Sigmoid colon (tissue), 7 donors: ENCODE data around the gene ANKMY1. TPM values are rescaled to one million over a fixed set of nuclear protein-coding genes. Genes with fewer than 3 reads are reported as not detected.

Source experiments
- DNase-seq: peaks from one replicate; pipeline ENCODE4 v3.0.0-alpha.2; 2019
- H3K27ac ChIP-seq, 4 donors: fragments of 200-600 bp; sonication (generic); one replicate each; pipeline ENCODE4 v1.5.1; 2016 to 2019; ENCODE audit warnings: mild to moderate bottlenecking in 1 of 4
- H3K27me3 ChIP-seq, 3 donors: fragments of 200-600 bp; sonication (generic); one replicate each; pipeline ENCODE4 v1.5.1; 2019; ENCODE audit warnings: mild to moderate bottlenecking in 1 of 3
- H3K36me3 ChIP-seq, 4 donors: fragments of 200-600 bp; sonication (generic); one replicate each; pipeline ENCODE4 v1.5.1; 2016 to 2019
- H3K4me1 ChIP-seq, 4 donors: fragments of 200-600 bp; sonication (generic); one replicate each; pipeline ENCODE4 v1.5.1; 2017 to 2019
- H3K4me3 ChIP-seq, 4 donors: fragments of 200-600 bp; sonication (generic); one replicate each; pipeline ENCODE4 v1.5.1; 2017 to 2019; ENCODE audit warnings: mild to moderate bottlenecking in 2 of 4, moderate library complexity in 1 of 4
- H3K9me3 ChIP-seq, 4 donors: fragments of 200-600 bp in 3 of 4; sonication (generic) in 3 of 4; one replicate each; pipeline versions ENCODE4 v1.5.1 to v1.6.1; 2013 to 2019
- CTCF ChIP-seq, 4 experiments: fragments of 450-650 bp in 3 of 4; fragments of 200-600 bp in 1 of 4; IDR thresholded peaks; one replicate each; pipeline ENCODE4 v1.5.1; 2016 to 2019; ENCODE audit warnings: antibody characterized with exemption in 4 of 4, mild to moderate bottlenecking in 3 of 4, moderate library complexity in 2 of 4
- EP300 ChIP-seq, 4 donors: sonication (generic); formaldehyde crosslinking; IDR thresholded peaks; one replicate each; pipeline ENCODE4 v1.6.1; 2017; ENCODE audit warnings: antibody characterized with exemption in 4 of 4
- POLR2A ChIP-seq, 2 donors: fragments of 450-650 bp; IDR thresholded peaks; one replicate each; pipeline ENCODE4 v1.6.1; 2016; ENCODE audit warnings: antibody characterized with exemption in 2 of 2, mild to moderate bottlenecking in 2 of 2, moderate library complexity in 2 of 2
- POLR2AphosphoS5 ChIP-seq, 4 donors: sonication (generic); formaldehyde crosslinking; IDR thresholded peaks; one replicate each; pipeline ENCODE4 v1.6.1; 2017; ENCODE audit warnings: antibody characterized with exemption in 4 of 4
- WGBS, 2 donors: extraction: QIAGEN DNeasy Blood & Tissue Kit; methylation state at CpG; one replicate each; pipeline ENCODE4 v1.1.7; 2013; 5-methylcytosine and 5-hydroxymethylcytosine counted together
- intact Hi-C: fragments of 100-400 bp; cut with DNase I; formaldehyde crosslinking; loops from one replicate; pipeline ENCODE4 v1.15.1; 2023
- polyA plus RNA-seq, 3 donors: library from polyadenylated mRNA; stranded (reverse); fragments of 200-250 nt; gene quantifications; one replicate each; pipeline ENCODE4 v1.2.3, GENCODE V29; 2013
- total RNA-seq, 4 donors: library from RNA; depleted of rRNA; stranded (reverse); fragments of >200 nt; gene quantifications; one replicate each; pipeline ENCODE4 v1.1.0, GENCODE V29; 2016
- donor health status: healthy with polysubstance abuse.
- donor health status: Bipolar disorder and iron deficiency.
- donor health status: healthy.

ANKMY1 gene
- total and polyA plus RNA-seq, 7 donors: 3.6 to 14.0 (median 8.9) TPM

GRCh38 chr2:240591784-240592183 lies 34.0 kb upstream of the ANKMY1 start:
- intact Hi-C loops: no loop called here
- Histone ChIP-seq H3K9me3 (no peaks in the 10 kb centered on the region), H3K27ac (no peak overlapping the region), H3K36me3 (peaks cover 0 to 41% (median 19%) of the 10 kb centered on the region in 4 donors), H3K27me3 (no peaks in the 10 kb centered on the region), H3K4me3 (no peak overlapping the region), H3K4me1 (peaks cover 0 to 40% (median 35%) of the 10 kb centered on the region in 4 donors)
- 96% methylated on average over 13 of the region's 13 CpGs for WGBS, 2 donors
- TF ChIP-seq POLR2AphosphoS5 (IDR thresholded peaks at IDR 0.05) (no peak), POLR2A (IDR thresholded peaks at IDR 0.05) (no peak), CTCF (IDR thresholded peaks at IDR 0.05) (no peak), EP300 (IDR thresholded peaks at IDR 0.05) (no peak)
- DNase-seq: peak; percentile 52

- Histone ChIP-seq H3K4me3 (no peak overlapping the region), H3K27me3 (no peaks in the 10 kb centered on the region), H3K27ac (no peak overlapping the region), H3K36me3 (peaks cover 0 to 41% (median 19%) of the 10 kb centered on the region in 4 donors), H3K4me1 (peaks cover 0 to 35% (median 29%) of the 10 kb centered on the region in 4 donors), H3K9me3 (no peaks in the 10 kb centered on the region)
- intact Hi-C loops: no loop called here
- WGBS, 2 donors: 92 to 94% methylated on average over 6 of the region's 6 CpGs
- peak; percentile 37 for DNase-seq
- no peak for TF ChIP-seq EP300 (IDR thresholded peaks at IDR 0.05)
- TF ChIP-seq POLR2AphosphoS5 (IDR thresholded peaks at IDR 0.05): no peak
- TF ChIP-seq POLR2A (IDR thresholded peaks at IDR 0.05): no peak
- no peak for TF ChIP-seq CTCF (IDR thresholded peaks at IDR 0.05)
Measured at GRCh38 chr2:240591226-240591625, 33.4 kb upstream of the ANKMY1 start.

GRCh38 chr2:240590681-240591111 lies 32.9 kb upstream of the ANKMY1 start:
- Histone ChIP-seq H3K4me3 (no peak overlapping the region), H3K27ac (no peak overlapping the region), H3K36me3 (peaks cover 0 to 41% (median 19%) of the 10 kb centered on the region in 4 donors), H3K27me3 (no peaks in the 10 kb centered on the region), H3K4me1 (peaks cover 0 to 32% (median 25%) of the 10 kb centered on the region in 4 donors), H3K9me3 (no peaks in the 10 kb centered on the region)
- DNase-seq: peak; percentile 54
- 97% methylated on average over 21 of the region's 21 CpGs for WGBS, 2 donors
- TF ChIP-seq POLR2A (IDR thresholded peaks at IDR 0.05) (no peak), EP300 (IDR thresholded peaks at IDR 0.05) (no peak), CTCF (IDR thresholded peaks at IDR 0.05) (no peak), POLR2AphosphoS5 (IDR thresholded peaks at IDR 0.05) (no peak)
- intact Hi-C loops: no loop called here

- H3K4me1 ChIP-seq: peaks cover 0 to 32% (median 26%) of the 10 kb centered on the region in 4 donors
- no peak overlapping the region for H3K27ac ChIP-seq
- no peaks in the 10 kb centered on the region for H3K9me3 ChIP-seq
- H3K36me3 ChIP-seq: peaks cover 0 to 41% (median 17%) of the 10 kb centered on the region in 4 donors
- DNase-seq: peak; percentile 38
- no peak overlapping the region for H3K4me3 ChIP-seq
- H3K27me3 ChIP-seq: no peaks in the 10 kb centered on the region
- 88 to 95% methylated on average over 16 of the region's 16 CpGs for WGBS, 2 donors
- TF ChIP-seq EP300 (IDR thresholded peaks at IDR 0.05): no peak
- no peak for TF ChIP-seq POLR2AphosphoS5 (IDR thresholded peaks at IDR 0.05)
- no peak for TF ChIP-seq POLR2A (IDR thresholded peaks at IDR 0.05)
- TF ChIP-seq CTCF (IDR thresholded peaks at IDR 0.05): no peak
- intact Hi-C loops: no loop called here
Measured at GRCh38 chr2:240589850-240590525, 32.2 kb upstream of the ANKMY1 start.
